MCF 10A (cell line): ENCODE results near the gene TMIGD2. TPM values are rescaled to one million over a fixed set of nuclear protein-coding genes. Genes with fewer than 3 reads are reported as not detected.
"Not testable (repeated sequence)": the region's sequence is repeated elsewhere in the genome, so short reads cannot be mapped to it uniquely, and the experiment has no call there.

Experiments
- BruUV-seq: library from RNA; stranded (reverse); fragments of 400-500 nt; replicated peaks from 2 replicates; lab custom pipeline; 2021; lab: Mats Ljungman, UMichigan
- CTCF ChIA-PET: fragments of 300-600 bp; sonication (Branson Sonifier 250); formaldehyde crosslinking; extraction: SDS; loops from one replicate; lab custom pipeline; 2021; ENCODE audit warnings: antibody characterized with exemption, inconsistent platforms; lab: Yijun Ruan, JAX
- POLR2A ChIA-PET: fragments of 300-600, 350-650 bp; sonication (Branson Sonifier 250); formaldehyde crosslinking; extraction: SDS; loops from one replicate; lab custom pipeline; 2020; ENCODE audit warnings: antibody characterized with exemption, inconsistent platforms; lab: Yijun Ruan, JAX
- DNase-seq: peaks from one replicate; pipeline ENCODE4 v3.0.0-alpha.2; 2018; ENCODE audit not compliant: unreplicated experiment
- H3K27ac Mint-ChIP-seq: one replicate; pipeline ENCODE4 v1.8.0; 2022; ENCODE audit warnings: mild to moderate bottlenecking, low read depth, mixed read lengths; ENCODE audit not compliant: unreplicated experiment
- H3K27me3 Mint-ChIP-seq: one replicate; pipeline ENCODE4 v1.8.0; 2022; ENCODE audit warnings: mixed read lengths; ENCODE audit not compliant: insufficient read depth, unreplicated experiment
- H3K36me3 Mint-ChIP-seq: one replicate; pipeline ENCODE4 v1.8.0; 2022; ENCODE audit warnings: mild to moderate bottlenecking, moderate library complexity, mixed read lengths; ENCODE audit not compliant: insufficient read depth, unreplicated experiment
- H3K4me1 Mint-ChIP-seq: one replicate; pipeline ENCODE4 v1.8.0; 2022; ENCODE audit warnings: mixed read lengths; ENCODE audit not compliant: insufficient read depth, unreplicated experiment
- H3K4me3 Mint-ChIP-seq: one replicate; pipeline ENCODE4 v1.8.0; 2022; ENCODE audit warnings: mild to moderate bottlenecking, moderate library complexity, mixed read lengths; ENCODE audit not compliant: unreplicated experiment
- H3K9me3 Mint-ChIP-seq: one replicate; pipeline ENCODE4 v1.8.0; 2022; ENCODE audit warnings: mixed read lengths; ENCODE audit not compliant: unreplicated experiment
- intact Hi-C: fragments of 100-400 bp; cut with micrococcal nuclease; formaldehyde crosslinking; loops from 2 replicates; pipeline ENCODE4 v1.14.1; 2022
- total RNA-seq: library from RNA; stranded (reverse); gene quantifications from 2 replicates; pipeline ENCODE4 v1.2.3, GENCODE V29; 2022
- TF ChIP-seq, protein P1 (sequence below): fragments of 200-600 bp; IDR thresholded peaks from one replicate; pipeline ENCODE4 v1.8.0; 2022; ENCODE audit warnings: antibody characterized with exemption, mild to moderate bottlenecking; ENCODE audit not compliant: unreplicated experiment

TMIGD2 gene
- total RNA-seq, 1 experiment from 2014 or later, result not detected

DNA sequence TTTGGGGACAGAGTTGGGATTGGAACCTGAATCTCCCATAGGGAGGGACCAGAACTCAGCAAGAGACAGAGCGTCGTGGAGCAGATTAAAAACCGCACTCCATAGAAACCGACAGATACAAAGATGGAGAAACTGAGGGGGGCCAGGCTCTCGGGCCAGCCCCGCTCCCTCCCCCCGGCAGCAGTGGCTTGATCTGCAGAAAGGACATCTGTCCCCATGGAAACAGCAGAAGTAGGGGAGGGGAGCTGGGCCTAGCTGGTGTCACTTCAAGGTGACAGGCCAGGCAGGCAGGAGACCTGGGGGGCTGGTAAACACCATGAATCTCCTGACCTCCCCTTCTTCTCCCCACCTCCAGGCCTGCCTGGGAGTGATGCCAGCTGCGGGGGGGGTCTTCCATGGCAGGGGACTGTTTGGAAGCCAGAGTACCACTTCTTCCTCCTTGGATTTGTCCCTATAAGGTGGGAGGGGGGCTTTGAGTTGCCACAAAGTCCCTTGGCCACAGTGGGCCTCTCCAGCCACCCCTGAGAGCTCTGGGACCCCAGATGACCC lies 10.9 kb downstream of the TMIGD2 start:
- TF ChIP-seq, protein P1, sequence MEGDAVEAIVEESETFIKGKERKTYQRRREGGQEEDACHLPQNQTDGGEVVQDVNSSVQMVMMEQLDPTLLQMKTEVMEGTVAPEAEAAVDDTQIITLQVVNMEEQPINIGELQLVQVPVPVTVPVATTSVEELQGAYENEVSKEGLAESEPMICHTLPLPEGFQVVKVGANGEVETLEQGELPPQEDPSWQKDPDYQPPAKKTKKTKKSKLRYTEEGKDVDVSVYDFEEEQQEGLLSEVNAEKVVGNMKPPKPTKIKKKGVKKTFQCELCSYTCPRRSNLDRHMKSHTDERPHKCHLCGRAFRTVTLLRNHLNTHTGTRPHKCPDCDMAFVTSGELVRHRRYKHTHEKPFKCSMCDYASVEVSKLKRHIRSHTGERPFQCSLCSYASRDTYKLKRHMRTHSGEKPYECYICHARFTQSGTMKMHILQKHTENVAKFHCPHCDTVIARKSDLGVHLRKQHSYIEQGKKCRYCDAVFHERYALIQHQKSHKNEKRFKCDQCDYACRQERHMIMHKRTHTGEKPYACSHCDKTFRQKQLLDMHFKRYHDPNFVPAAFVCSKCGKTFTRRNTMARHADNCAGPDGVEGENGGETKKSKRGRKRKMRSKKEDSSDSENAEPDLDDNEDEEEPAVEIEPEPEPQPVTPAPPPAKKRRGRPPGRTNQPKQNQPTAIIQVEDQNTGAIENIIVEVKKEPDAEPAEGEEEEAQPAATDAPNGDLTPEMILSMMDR, result no peak
- no peak for DNase-seq
- Mint-ChIP-seq H3K9me3 (no peaks in the 10 kb centered on the region), H3K27me3 (peaks cover 5% of the 10 kb centered on the region), H3K4me1 (no peaks in the 10 kb centered on the region), H3K4me3 (no peak overlapping the region), H3K27ac (no peak overlapping the region), H3K36me3 (no peaks in the 10 kb centered on the region)
- ChIA-PET CTCF (no interaction called here), POLR2A (interaction anchor here (0.6 to 0.7 kb wide), 2 partner anchors 27 to 47 kb away, joined by 3 read pairs; partner anchors contain the start of gene STAP2)
- intact Hi-C loops, result no loop called here
- BruUV-seq, result no TSS peak

DNA sequence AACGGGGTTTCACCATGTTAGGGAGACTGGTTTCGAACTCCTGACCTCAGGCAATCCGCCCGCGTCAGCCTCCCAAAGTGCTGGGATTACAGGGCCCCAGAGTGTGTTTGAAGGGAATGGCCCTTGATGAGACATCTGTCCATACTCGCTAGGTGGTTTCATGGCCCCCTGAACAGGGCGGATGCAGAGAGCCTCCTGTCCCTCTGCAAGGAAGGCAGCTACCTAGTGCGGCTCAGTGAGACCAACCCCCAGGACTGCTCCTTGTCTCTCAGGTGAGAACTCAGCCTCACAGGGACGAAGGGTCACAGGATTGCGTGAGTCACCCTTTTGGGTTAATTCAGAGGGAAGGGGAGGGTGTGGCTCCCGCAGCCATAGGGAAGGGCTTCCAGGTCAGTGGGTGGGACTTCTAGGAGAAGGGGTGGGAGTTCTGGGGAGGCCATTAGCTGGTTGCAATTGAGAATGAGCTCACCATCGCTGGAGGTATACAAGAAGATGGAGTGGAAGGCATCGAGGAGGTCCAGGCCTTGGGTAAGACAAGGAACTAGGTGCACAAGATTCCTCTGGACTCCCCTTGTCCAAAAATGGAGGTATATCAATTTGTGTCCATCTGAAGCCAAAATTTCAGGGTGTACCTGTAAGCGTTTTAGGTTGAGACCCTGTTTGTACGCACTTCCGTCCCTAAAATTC lies 14.0 kb downstream of the TMIGD2 start:
- Mint-ChIP-seq H3K9me3 (no peaks in the 10 kb centered on the region), H3K4me3 (no peak overlapping the region), H3K27me3 (peaks cover 12% of the 10 kb centered on the region), H3K36me3 (no peaks in the 10 kb centered on the region), H3K27ac (no peak overlapping the region), H3K4me1 (no peaks in the 10 kb centered on the region)
- TF ChIP-seq, protein P1, result no peak
- ChIA-PET CTCF (interaction anchor here (0.6 to 1.5 kb wide), 2 partner anchors 20 to 247 kb away, joined by 3 to 4 read pairs; no protein-coding TSS in a partner anchor), POLR2A (interaction anchor here (0.6 kb wide), 1 partner anchor 50 kb away, joined by 4 read pairs; no protein-coding TSS in a partner anchor)
- BruUV-seq, result no TSS peak
- peak; percentile 36 for DNase-seq
- intact Hi-C loops, result no loop called here

DNA sequence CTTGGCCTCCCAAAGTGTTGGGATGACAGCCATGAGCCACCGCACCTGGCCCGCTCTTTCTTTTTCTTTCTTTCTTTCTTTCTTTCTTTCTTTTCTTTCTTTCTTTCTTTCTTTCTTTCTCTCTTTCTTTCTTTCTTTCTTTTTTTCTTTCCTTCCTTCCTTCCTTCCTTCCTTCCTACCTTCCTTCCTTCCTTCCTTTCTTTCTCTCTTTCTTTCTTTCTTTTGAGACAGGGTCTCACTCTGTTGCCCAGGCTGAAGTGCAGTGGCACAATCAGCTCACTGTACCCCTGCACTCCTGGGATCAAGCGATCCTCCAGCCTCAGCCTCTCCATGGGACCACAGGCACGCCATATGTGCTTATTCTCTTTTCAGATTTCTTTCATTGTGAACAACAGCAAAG lies 16.0 kb downstream of the TMIGD2 start:
- H3K4me3 Mint-ChIP-seq, H3K9me3 Mint-ChIP-seq, intact Hi-C loops, POLR2A ChIA-PET, BruUV-seq, DNase-seq, H3K36me3 Mint-ChIP-seq, H3K4me1 Mint-ChIP-seq, H3K27ac Mint-ChIP-seq, CTCF ChIA-PET: not testable (repeated sequence)
- H3K27me3 Mint-ChIP-seq, result peaks cover 12% of the 10 kb centered on the region

DNA sequence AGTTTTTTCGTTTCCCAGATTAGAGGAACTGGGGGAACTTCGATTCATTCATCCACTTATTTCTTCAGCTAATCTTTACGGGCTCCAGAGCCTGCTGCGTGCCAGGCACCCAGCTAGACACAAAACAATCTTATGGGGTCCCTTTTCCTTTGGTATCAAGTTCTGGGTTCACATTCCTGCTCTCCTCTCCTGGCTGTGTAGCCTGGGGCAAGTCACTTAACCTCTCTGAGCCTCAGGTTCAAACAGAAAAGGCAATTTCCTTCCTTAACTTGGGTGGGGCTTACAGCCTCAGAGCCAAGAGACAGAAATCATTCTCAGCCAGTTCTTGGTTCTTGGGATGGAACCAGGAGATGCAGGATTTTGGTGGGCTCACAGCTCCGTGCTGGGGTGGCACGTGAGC lies 17.2 kb downstream of the TMIGD2 start:
- Mint-ChIP-seq H3K4me1 (no peaks in the 10 kb centered on the region), H3K36me3 (no peaks in the 10 kb centered on the region), H3K27ac (no peak overlapping the region), H3K9me3 (no peaks in the 10 kb centered on the region), H3K4me3 (no peak overlapping the region), H3K27me3 (peaks cover 16% of the 10 kb centered on the region)
- CTCF ChIA-PET, result interaction anchor here (0.6 to 1.5 kb wide), 2 partner anchors 18 to 139 kb away, joined by 3 to 9 read pairs; no protein-coding TSS in a partner anchor
- TF ChIP-seq, protein P1, result no peak
- no peak for DNase-seq
- intact Hi-C loops, result no loop called here
- POLR2A ChIA-PET, result no interaction called here
- no TSS peak for BruUV-seq
